HPDE6-E6E7 (cell line): ENCODE data around the gene KLLN.
"Not testable (repeated sequence)": the region's sequence is repeated elsewhere in the genome, so short reads cannot be mapped to it uniquely, and the experiment has no call there.

ENCODE experiments used
- DNase-seq: peaks from one replicate; pipeline ENCODE4 v3.0.0; 2011; ENCODE audit warnings: missing footprints; ENCODE audit errors: extremely low spot score

The KLLN gene

GRCh38 chr10:87863053-87863943 is at the start of gene KLLN, which contains the start of gene PTEN:
KLLN (minus strand) TSS chr10:87863533; CDS start chr10:87862487, 1,046 bp downstream.
PTEN (plus strand) TSS chr10:87863625; CDS start chr10:87864470, 845 bp downstream.
- peak; percentile 72 for DNase-seq

- not testable (repeated sequence) for DNase-seq
Measured at GRCh38 chr10:87903396-87903795, 40.1 kb upstream of the KLLN start.

GRCh38 chr10:87897957-87898356 is 34.6 kb upstream of the KLLN start:
- DNase-seq = not testable (repeated sequence)

GRCh38 chr10:87896216-87896615 is 32.9 kb upstream of the KLLN start:
- DNase-seq = no peak

- no peak for DNase-seq
Measured at GRCh38 chr10:87895430-87895829, 32.1 kb upstream of the KLLN start.

GRCh38 chr10:87887548-87888289 is 24.4 kb upstream of the KLLN start:
- no peak for DNase-seq

- no peak for DNase-seq
Measured at GRCh38 chr10:87887146-87887545, 23.8 kb upstream of the KLLN start.

GRCh38 chr10:87886635-87887034 is 23.3 kb upstream of the KLLN start:
- DNase-seq = no peak

GRCh38 chr10:87882555-87883294 is 19.4 kb upstream of the KLLN start:
- no peak for DNase-seq

- DNase-seq = not testable (repeated sequence)
Measured at GRCh38 chr10:87881373-87882059, 18.2 kb upstream of the KLLN start.

- DNase-seq = no peak
Measured at GRCh38 chr10:87880336-87880735, 17.0 kb upstream of the KLLN start.

GRCh38 chr10:87878664-87879459 is 15.5 kb upstream of the KLLN start:
- no peak for DNase-seq

- no peak for DNase-seq
Measured at GRCh38 chr10:87875929-87876571, 12.7 kb upstream of the KLLN start.

GRCh38 chr10:87873656-87874055 is 10.3 kb upstream of the KLLN start:
- no peak for DNase-seq

- no peak for DNase-seq
Measured at GRCh38 chr10:87872828-87873227, 9.5 kb upstream of the KLLN start.

GRCh38 chr10:87869773-87870551 is 6.6 kb upstream of the KLLN start:
- no peak for DNase-seq

- not testable (repeated sequence) for DNase-seq
Measured at GRCh38 chr10:87869139-87869538, 5.8 kb upstream of the KLLN start.

GRCh38 chr10:87868277-87868676 is 4.9 kb upstream of the KLLN start:
- DNase-seq = no peak

- no peak for DNase-seq
Measured at GRCh38 chr10:87867453-87867852, 4.1 kb upstream of the KLLN start.
